Hepatocyte (in vitro differentiated cells): ENCODE results near the gene TFR2. TPM values are rescaled to one million over a fixed set of nuclear protein-coding genes. Genes with fewer than 3 reads are reported as not detected.
A peak's percentile ranks its signal among the peaks of the same experiment; 100 is the strongest.

Experiments used
- DNase-seq: peaks from one replicate; pipeline ENCODE4 v3.0.0-alpha.2; 2016; ENCODE audit warnings: low spot score
- H2AFZ ChIP-seq: fragments of 200-600 bp; sonication (generic); 2 replicates; pipeline ENCODE4 v1.6.0; 2016; ENCODE audit warnings: antibody characterized with exemption, mild to moderate bottlenecking
- H3K27ac ChIP-seq: fragments of 200-600 bp; sonication (generic); 2 replicates; pipeline ENCODE4 v1.5.1; 2016; ENCODE audit warnings: mild to moderate bottlenecking
- H3K27me3 ChIP-seq: fragments of 200-600 bp; sonication (generic); 2 replicates; pipeline ENCODE4 v1.6.1; 2016
- H3K36me3 ChIP-seq: fragments of 200-600 bp; sonication (generic); replicated peaks from 2 replicates; pipeline ENCODE4 v1.5.1; 2016; ENCODE audit warnings: low read depth; ENCODE audit not compliant: insufficient read depth
- H3K4me1 ChIP-seq: fragments of 200-600 bp; sonication (generic); 2 replicates; pipeline ENCODE4 v1.5.1; 2016; ENCODE audit warnings: mild to moderate bottlenecking, moderate library complexity; ENCODE audit not compliant: insufficient read depth
- H3K4me2 ChIP-seq: fragments of 200-600 bp; sonication (generic); 2 replicates; pipeline ENCODE4 v1.6.0; 2016
- H3K4me3 ChIP-seq: fragments of 200-600 bp; sonication (generic); 2 replicates; pipeline ENCODE4 v1.5.1; 2016; ENCODE audit warnings: mild to moderate bottlenecking
- H3K79me2 ChIP-seq: fragments of 200-600 bp; sonication (generic); 2 replicates; pipeline ENCODE4 v1.6.0; 2017; ENCODE audit warnings: mild to moderate bottlenecking
- H3K9me2 ChIP-seq: fragments of 200-600 bp; sonication (generic); replicated peaks from 2 replicates; pipeline ENCODE4 v1.6.0; 2017; ENCODE audit warnings: mild to moderate bottlenecking; ENCODE audit not compliant: insufficient read depth
- H3K9me3 ChIP-seq: fragments of 200-600 bp; sonication (generic); 2 replicates; pipeline ENCODE4 v1.5.1; 2016; ENCODE audit warnings: low read depth, mild to moderate bottlenecking
- H4K20me1 ChIP-seq: fragments of 200-600 bp; sonication (generic); 2 replicates; pipeline ENCODE4 v1.6.0; 2016; ENCODE audit warnings: mild to moderate bottlenecking; ENCODE audit not compliant: insufficient read depth, poor library complexity, severe bottlenecking
- EZH2 ChIP-seq: fragments of 200-600 bp; sonication (generic); IDR thresholded peaks from 2 replicates; pipeline ENCODE4 v1.6.1; 2016; ENCODE audit warnings: antibody characterized with exemption, mild to moderate bottlenecking, borderline replicate concordance
- EZH2phosphoT487 ChIP-seq: fragments of 200-600 bp; sonication (generic); IDR thresholded peaks from one replicate; pipeline ENCODE4 v1.6.1; 2018; ENCODE audit warnings: antibody characterized with exemption, mild to moderate bottlenecking, low read depth, moderate library complexity; ENCODE audit not compliant: unreplicated experiment, severe bottlenecking
- WGBS: methylation state at CpG from one replicate; pipeline ENCODE4 v1.1.6; 2016; ENCODE audit warnings: low lambda C conversion rate; ENCODE audit errors: missing lambda C conversion rate; 5-methylcytosine and 5-hydroxymethylcytosine counted together
- polyA plus RNA-seq: library from polyadenylated mRNA; unstranded; fragments of >200 nt; fragmentation: Nextera tagmentation; extraction: Ambion mirVana; gene quantifications from 2 replicates; pipeline ENCODE4 v1.2.1, GENCODE V29; 2016
- total RNA-seq: library from RNA; depleted of rRNA; stranded (reverse); fragments of >200 nt; gene quantifications from 2 replicates; pipeline ENCODE4 v1.2.3, GENCODE V29; 2014
- TF ChIP-seq, protein P1 (sequence below): fragments of 200-600 bp; sonication (generic); IDR thresholded peaks from 2 replicates; pipeline ENCODE4 v1.5.1; 2016; ENCODE audit warnings: antibody characterized with exemption, mild to moderate bottlenecking; ENCODE audit not compliant: poor library complexity

TFR2 gene
- total and polyA plus RNA-seq, 2 experiments from 2014 or later = 13.5 to 16.8 TPM

DNA sequence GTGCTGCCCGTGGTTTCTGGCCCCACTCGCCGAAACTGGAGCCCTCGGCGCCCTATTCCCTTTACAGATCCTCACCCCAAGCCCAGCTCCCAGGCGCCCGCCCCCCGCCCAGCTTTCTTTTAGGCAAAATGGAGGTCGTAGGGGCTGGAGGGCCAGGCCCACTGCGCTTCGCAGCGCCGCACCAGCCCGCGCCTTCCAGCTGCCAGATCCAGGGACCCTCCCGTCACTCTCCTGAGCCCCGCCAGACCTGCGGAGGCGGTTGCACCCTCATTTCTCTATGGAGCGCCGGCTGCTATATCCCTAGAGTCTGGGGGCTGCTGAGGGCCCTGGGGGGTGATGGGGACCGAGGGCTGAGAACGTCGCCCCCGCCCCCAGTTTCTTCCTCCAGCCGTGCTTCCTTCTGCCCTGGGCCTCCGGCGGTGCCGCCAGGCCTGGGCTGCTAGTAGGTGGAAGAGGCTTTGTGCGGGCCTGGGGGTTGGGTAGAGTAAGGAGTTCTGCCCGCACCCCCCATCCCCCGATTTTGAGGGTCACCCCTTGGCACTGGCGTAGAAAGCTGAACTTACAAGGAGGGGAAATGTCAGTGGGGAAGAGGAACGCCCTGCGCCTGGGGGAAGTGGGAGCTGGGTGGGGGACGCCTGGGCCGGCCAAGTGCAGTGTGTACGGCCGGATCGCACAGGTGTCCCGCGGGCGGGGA is 33.2 kb upstream of the TFR2 start:
- Histone ChIP-seq H3K9me2 (no peaks in the 10 kb centered on the region), H3K79me2 (peaks cover 48% of the 10 kb centered on the region), H3K4me1 (peaks cover 20% of the 10 kb centered on the region), H3K4me3 (peak overlapping the region; percentile 96), H3K27me3 (no peaks in the 10 kb centered on the region), H2AFZ (peak overlapping the region; percentile 47), H3K4me2 (peak overlapping the region; percentile 98), H3K9me3 (no peaks in the 10 kb centered on the region), H4K20me1 (peaks cover 47% of the 10 kb centered on the region), H3K27ac (peak overlapping the region; percentile 90), H3K36me3 (no peaks in the 10 kb centered on the region)
- 2% methylated on average over 29 of the region's 43 CpGs for WGBS
- TF ChIP-seq, protein P1, sequence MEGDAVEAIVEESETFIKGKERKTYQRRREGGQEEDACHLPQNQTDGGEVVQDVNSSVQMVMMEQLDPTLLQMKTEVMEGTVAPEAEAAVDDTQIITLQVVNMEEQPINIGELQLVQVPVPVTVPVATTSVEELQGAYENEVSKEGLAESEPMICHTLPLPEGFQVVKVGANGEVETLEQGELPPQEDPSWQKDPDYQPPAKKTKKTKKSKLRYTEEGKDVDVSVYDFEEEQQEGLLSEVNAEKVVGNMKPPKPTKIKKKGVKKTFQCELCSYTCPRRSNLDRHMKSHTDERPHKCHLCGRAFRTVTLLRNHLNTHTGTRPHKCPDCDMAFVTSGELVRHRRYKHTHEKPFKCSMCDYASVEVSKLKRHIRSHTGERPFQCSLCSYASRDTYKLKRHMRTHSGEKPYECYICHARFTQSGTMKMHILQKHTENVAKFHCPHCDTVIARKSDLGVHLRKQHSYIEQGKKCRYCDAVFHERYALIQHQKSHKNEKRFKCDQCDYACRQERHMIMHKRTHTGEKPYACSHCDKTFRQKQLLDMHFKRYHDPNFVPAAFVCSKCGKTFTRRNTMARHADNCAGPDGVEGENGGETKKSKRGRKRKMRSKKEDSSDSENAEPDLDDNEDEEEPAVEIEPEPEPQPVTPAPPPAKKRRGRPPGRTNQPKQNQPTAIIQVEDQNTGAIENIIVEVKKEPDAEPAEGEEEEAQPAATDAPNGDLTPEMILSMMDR = no peak
- no peak for TF ChIP-seq EZH2phosphoT487
- no peak for TF ChIP-seq EZH2
- DNase-seq = peak; percentile 49

DNA sequence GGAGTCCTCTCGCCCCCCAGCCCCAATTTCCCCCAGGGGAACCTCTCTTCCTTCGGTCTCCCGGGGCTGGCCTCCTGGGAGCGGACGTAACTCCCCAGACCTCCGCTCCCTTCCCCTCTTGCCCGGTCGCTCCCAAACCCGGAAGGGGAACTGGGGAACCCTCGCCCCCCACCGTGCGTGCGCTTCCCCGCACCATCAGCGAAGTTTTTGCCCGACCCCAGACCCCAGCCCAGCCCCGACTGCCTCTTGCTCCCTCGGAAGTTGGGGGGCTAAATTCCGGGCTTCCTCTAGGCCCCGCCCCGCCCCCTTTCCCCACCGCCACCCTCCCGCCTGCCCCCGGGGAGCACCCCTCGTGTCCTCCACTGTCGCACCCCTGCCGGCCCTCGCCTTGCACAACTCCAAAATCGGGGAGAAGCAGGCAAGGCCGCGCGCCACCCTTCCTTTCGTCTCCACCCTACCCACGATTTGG is 32.6 kb upstream of the TFR2 start:
- Histone ChIP-seq H3K4me1 (peaks cover 14% of the 10 kb centered on the region), H3K27ac (peak overlapping the region; percentile 90), H3K4me2 (peak overlapping the region; percentile 98), H2AFZ (peak overlapping the region; percentile 47), H3K27me3 (no peaks in the 10 kb centered on the region), H3K36me3 (no peaks in the 10 kb centered on the region), H3K9me3 (no peaks in the 10 kb centered on the region), H4K20me1 (peaks cover 46% of the 10 kb centered on the region), H3K4me3 (peak overlapping the region; percentile 96), H3K9me2 (no peaks in the 10 kb centered on the region), H3K79me2 (peaks cover 48% of the 10 kb centered on the region)
- peak; percentile 43 for DNase-seq
- no peak for TF ChIP-seq EZH2
- WGBS = 0% methylated on average over 8 of the region's 34 CpGs

DNA sequence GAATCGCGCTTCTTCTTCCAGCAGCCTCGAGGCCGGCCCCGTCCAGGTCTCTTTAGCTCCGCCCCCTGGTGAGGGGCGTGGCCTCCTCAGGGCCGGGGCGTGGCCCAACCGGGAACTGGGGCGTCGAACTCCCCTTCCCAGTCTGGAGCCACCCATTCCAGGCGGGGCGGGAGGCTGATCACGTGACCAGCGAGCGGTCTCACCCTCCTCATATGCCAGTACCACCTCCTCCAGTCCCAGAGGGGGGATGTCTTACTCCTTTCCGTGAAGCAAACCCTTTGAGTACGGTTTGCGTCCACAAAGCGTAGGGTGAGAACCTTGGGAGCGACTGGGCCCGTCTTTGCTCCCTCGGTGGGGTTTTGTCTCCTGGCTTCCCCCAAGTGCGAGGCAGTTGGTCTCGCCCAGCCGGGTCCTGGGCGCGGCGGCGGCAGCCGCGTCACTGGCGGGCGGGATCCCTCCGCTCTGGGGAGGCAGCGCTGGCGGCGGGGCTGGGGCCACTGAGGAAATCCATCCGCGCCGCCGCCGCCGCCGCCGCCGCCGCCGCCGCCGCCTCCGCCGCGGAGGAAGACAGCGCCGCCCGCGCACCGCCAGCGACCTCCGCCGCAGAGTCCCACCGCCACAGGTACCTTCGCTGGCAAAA is 32.1 kb upstream of the TFR2 start, which contains the start of gene GNB2:
Gene GNB2, plus strand, starts transcription at position 439 of the 640 bp plus-strand sequence. CDS start 2,526 bp downstream, outside the sequence.
- H3K4me3 ChIP-seq = peak within 1 kb of the TSS; percentile 96
- peaks cover 44% of the 10 kb centered on the region for H3K79me2 ChIP-seq
- no peaks in the 10 kb centered on the region for H3K9me2 ChIP-seq
- peak within 1 kb of the TSS; percentile 90 for H3K27ac ChIP-seq
- peaks cover 8% of the 10 kb centered on the region for H3K4me1 ChIP-seq
- H2AFZ ChIP-seq = peak within 1 kb of the TSS; percentile 47
- peaks cover 42% of the 10 kb centered on the region for H4K20me1 ChIP-seq
- no peaks in the 10 kb centered on the region for H3K36me3 ChIP-seq
- peak within 1 kb of the TSS; percentile 98 for H3K4me2 ChIP-seq
- under 1% methylated on average over 29 of the region's 65 CpGs for WGBS
- TF ChIP-seq EZH2 (no peak), EZH2phosphoT487 (no peak)
- TF ChIP-seq, protein P1 = no peak
- no peaks in the 10 kb centered on the region for H3K27me3 ChIP-seq
- peak; percentile 99 for DNase-seq
- H3K9me3 ChIP-seq = no peaks in the 10 kb centered on the region
